A673 (cell line): Measurements from ENCODE around the gene DIAPH1. TPM values are rescaled to one million over a fixed set of nuclear protein-coding genes. Genes with fewer than 3 reads are reported as not detected.

ENCODE experiments used
- BruUV-seq: library from RNA; stranded (reverse); fragments of 400-500 nt; replicated peaks from 2 replicates; lab custom pipeline; 2021; lab: Mats Ljungman, UMichigan
- CTCF ChIA-PET: fragments of 300-600 bp; sonication (Branson Sonifier 250); formaldehyde crosslinking; loops from one replicate; lab custom pipeline; 2022; ENCODE audit warnings: antibody characterized with exemption; lab: Charles Lee
- POLR2A ChIA-PET: fragments of 300-600 bp; sonication (Branson Sonifier 250); formaldehyde crosslinking; loops from one replicate; lab custom pipeline; 2022; ENCODE audit warnings: antibody characterized with exemption; ENCODE audit not compliant: low non-redundant PET; lab: Charles Lee
- DNase-seq: peaks from one replicate; pipeline ENCODE4 v3.0.0-alpha.2; 2015; ENCODE audit warnings: low spot score
- H3K27ac ChIP-seq: fragments of 200-600 bp; sonication (generic); 2 replicates; pipeline ENCODE4 v1.5.1; 2016; ENCODE audit warnings: mixed run types, low read depth, mild to moderate bottlenecking, mixed read lengths, antibody characterized with exemption, low read length; ENCODE audit not compliant: poor library complexity, severe bottlenecking
- H3K27me3 ChIP-seq: fragments of 200-600 bp; sonication (generic); replicated peaks from 2 replicates; pipeline ENCODE4 v1.6.1; 2017; ENCODE audit warnings: mixed run types, low read depth, mild to moderate bottlenecking, mixed read lengths, antibody characterized with exemption, low read length; ENCODE audit not compliant: insufficient read depth, poor library complexity
- H3K36me3 ChIP-seq: fragments of 200-600 bp; sonication (generic); 2 replicates; pipeline ENCODE4 v1.6.1; 2016; ENCODE audit warnings: mixed run types, mild to moderate bottlenecking, mixed read lengths, antibody characterized with exemption, low read length; ENCODE audit not compliant: insufficient read depth, poor library complexity, severe bottlenecking
- H3K4me1 ChIP-seq: fragments of 200-600 bp; sonication (generic); 2 replicates; pipeline ENCODE4 v1.6.1; 2017; ENCODE audit warnings: mixed run types, mild to moderate bottlenecking, mixed read lengths, antibody characterized with exemption, low read length; ENCODE audit not compliant: insufficient read depth, poor library complexity, severe bottlenecking
- H3K4me3 ChIP-seq: fragments of 200-600 bp; sonication (generic); 2 replicates; pipeline ENCODE4 v1.5.1; 2016; ENCODE audit warnings: low read depth, mixed run types, mild to moderate bottlenecking, mixed read lengths, low read length; ENCODE audit not compliant: poor library complexity, severe bottlenecking
- H3K9me3 ChIP-seq: fragments of 200-600 bp; sonication (generic); 2 replicates; pipeline ENCODE4 v1.6.1; 2016; ENCODE audit warnings: mixed run types, low read depth, mild to moderate bottlenecking, mixed read lengths, antibody characterized with exemption, low read length; ENCODE audit not compliant: poor library complexity, severe bottlenecking
- EZH2 ChIP-seq: fragments of 200-600 bp; sonication (generic); IDR thresholded peaks from 2 replicates; pipeline ENCODE4 v1.6.1; 2017; ENCODE audit warnings: borderline replicate concordance, low read depth, mild to moderate bottlenecking, mixed read lengths, antibody characterized with exemption, low read length; ENCODE audit not compliant: poor library complexity, severe bottlenecking
- intact Hi-C: fragments of 100-400 bp; cut with micrococcal nuclease; formaldehyde crosslinking; loops from one replicate; pipeline ENCODE4 v1.10.0; 2022; ENCODE audit not compliant: unreplicated experiment
- total RNA-seq: library from RNA; stranded (reverse); gene quantifications from 2 replicates; pipeline ENCODE4 v1.2.3, GENCODE V29; 2021
- TF ChIP-seq, protein P1 (sequence below): fragments of 300-800, 200-600 bp; sonication (generic); conservative IDR thresholded peaks from 2 replicates; pipeline ENCODE4 v1.5.1; 2017; ENCODE audit warnings: low read depth, mild to moderate bottlenecking, antibody characterized with exemption, low read length, moderate library complexity, mixed read lengths

Gene DIAPH1
- total RNA-seq, 1 experiment from 2014 or later: 109 TPM

DNA sequence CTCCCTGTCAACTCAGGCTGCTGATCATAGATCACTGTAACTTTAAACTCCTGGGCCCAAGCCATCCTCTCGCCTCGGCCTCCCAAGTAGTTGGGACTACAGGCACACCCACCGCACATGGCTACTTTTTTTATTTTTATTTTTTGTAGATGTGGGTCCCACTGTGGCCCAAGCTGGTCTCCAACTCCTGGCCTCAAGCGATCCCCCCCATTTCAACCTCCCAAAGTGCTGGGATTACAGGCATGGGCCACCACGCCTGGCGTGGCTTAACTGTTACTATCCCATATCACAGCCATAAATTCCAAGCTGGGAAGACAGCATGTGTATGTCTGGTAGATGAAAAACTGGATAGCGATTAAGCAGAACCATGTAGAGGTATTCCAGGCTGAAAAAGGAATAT lies 16.8 kb upstream of the DIAPH1 start:
- BruUV-seq: no TSS peak
- no peak for TF ChIP-seq EZH2
- TF ChIP-seq, protein P1, sequence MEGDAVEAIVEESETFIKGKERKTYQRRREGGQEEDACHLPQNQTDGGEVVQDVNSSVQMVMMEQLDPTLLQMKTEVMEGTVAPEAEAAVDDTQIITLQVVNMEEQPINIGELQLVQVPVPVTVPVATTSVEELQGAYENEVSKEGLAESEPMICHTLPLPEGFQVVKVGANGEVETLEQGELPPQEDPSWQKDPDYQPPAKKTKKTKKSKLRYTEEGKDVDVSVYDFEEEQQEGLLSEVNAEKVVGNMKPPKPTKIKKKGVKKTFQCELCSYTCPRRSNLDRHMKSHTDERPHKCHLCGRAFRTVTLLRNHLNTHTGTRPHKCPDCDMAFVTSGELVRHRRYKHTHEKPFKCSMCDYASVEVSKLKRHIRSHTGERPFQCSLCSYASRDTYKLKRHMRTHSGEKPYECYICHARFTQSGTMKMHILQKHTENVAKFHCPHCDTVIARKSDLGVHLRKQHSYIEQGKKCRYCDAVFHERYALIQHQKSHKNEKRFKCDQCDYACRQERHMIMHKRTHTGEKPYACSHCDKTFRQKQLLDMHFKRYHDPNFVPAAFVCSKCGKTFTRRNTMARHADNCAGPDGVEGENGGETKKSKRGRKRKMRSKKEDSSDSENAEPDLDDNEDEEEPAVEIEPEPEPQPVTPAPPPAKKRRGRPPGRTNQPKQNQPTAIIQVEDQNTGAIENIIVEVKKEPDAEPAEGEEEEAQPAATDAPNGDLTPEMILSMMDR: no peak
- Histone ChIP-seq H3K4me1 (peaks cover 9% of the 10 kb centered on the region), H3K4me3 (peak overlapping the region; percentile 95), H3K27me3 (no peaks in the 10 kb centered on the region), H3K9me3 (no peaks in the 10 kb centered on the region), H3K36me3 (peaks cover 16% of the 10 kb centered on the region), H3K27ac (no peak overlapping the region)
- ChIA-PET CTCF (no interaction called here), POLR2A (no interaction called here)
- DNase-seq: no peak
- intact Hi-C loops: no loop called here

DNA sequence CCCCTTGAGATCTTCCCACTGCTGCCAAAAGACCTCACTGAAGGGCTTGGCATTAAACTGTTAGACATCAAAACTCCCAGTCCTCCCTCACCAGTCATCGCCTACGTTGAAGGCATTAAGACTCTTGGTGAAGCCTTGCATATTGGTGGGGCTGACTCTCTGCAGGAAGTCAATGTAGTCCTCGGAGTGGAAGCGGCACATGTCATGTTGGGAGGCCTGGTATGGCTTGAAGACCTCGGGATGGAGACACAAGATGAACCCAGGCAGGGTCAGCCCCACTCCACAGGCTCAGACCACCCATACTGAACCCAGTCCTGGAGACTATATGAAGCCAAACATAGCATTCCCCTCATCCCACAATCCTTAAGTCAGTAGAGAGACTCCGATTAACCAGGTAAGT lies 15.9 kb upstream of the DIAPH1 start:
- ChIA-PET CTCF (no interaction called here), POLR2A (no interaction called here)
- DNase-seq: no peak
- no peak overlapping the region for H3K27ac ChIP-seq
- no peaks in the 10 kb centered on the region for H3K27me3 ChIP-seq
- peaks cover 20% of the 10 kb centered on the region for H3K36me3 ChIP-seq
- no peaks in the 10 kb centered on the region for H3K9me3 ChIP-seq
- no peak overlapping the region for H3K4me3 ChIP-seq
- no TSS peak for BruUV-seq
- H3K4me1 ChIP-seq: peaks cover 9% of the 10 kb centered on the region
- TF ChIP-seq, protein P1: no peak
- TF ChIP-seq EZH2: no peak
- intact Hi-C loops: no loop called here

DNA sequence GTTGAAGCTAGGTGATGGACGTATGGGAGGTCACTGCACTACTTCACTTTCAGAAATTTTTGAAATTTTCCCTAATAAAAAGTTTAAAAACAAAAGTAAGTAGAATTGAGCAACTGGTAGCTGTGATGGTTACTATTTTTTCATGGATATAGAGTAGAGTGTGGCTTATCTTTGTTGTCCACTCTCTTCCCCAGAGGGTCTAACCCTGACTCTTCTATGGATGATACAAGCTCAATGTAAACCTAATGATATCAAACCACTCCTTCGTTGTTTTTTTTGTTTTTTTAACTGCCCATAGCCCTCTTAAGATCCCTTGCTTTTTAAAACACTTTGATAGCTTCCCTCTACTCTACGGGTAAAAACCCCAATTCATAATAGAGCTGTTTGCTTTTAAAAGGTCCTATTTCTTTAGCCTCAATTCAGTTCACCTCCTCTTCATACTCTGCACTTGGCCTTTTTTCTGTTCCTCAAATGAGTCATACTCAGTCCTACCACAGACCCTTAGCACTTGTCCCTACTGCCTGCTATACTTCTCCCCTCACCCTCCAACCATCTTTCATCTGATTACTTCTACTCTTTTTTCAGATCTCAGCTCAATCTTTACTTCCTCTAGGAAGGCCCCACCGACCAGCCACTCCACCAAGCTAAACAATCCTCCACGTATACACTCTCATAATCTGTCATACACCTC lies 15.2 kb upstream of the DIAPH1 start:
- Histone ChIP-seq H3K36me3 (peaks cover 25% of the 10 kb centered on the region), H3K4me3 (no peak overlapping the region), H3K27ac (no peak overlapping the region), H3K4me1 (peaks cover 9% of the 10 kb centered on the region), H3K27me3 (no peaks in the 10 kb centered on the region), H3K9me3 (no peaks in the 10 kb centered on the region)
- no TSS peak for BruUV-seq
- ChIA-PET POLR2A (no interaction called here), CTCF (no interaction called here)
- TF ChIP-seq, protein P1: no peak
- no peak for TF ChIP-seq EZH2
- DNase-seq: no peak
- intact Hi-C loops: no loop called here
